Breast epithelium (tissue), 3 donors: ENCODE measurements around the gene RBFOX1.

Experiments
- POLR2A ChIP-seq: fragments of 450-650 bp; IDR thresholded peaks from one replicate; pipeline ENCODE4 v1.6.1; 2016; ENCODE audit warnings: antibody characterized with exemption, mild to moderate bottlenecking, moderate library complexity
- POLR2AphosphoS5 ChIP-seq, 3 donors: sonication (generic); formaldehyde crosslinking; IDR thresholded peaks; one replicate each; pipeline ENCODE4 v1.6.1; 2017; ENCODE audit warnings: antibody characterized with exemption in 3 of 3

- TF ChIP-seq POLR2A = no peak
- no peak for TF ChIP-seq POLR2AphosphoS5 (IDR thresholded peaks at IDR 0.05)
These were observed 88.9 kb downstream of the RBFOX1 start for GRCh38 chr16:7421578-7421977.
